Karpas-422 (cell line): ENCODE measurements around the gene HOXA5. TPM values are rescaled to one million over a fixed set of nuclear protein-coding genes. Genes with fewer than 3 reads are reported as not detected.

Source experiments
- DNase-seq: peaks from one replicate; pipeline ENCODE4 v3.0.0-alpha.2; 2015
- H2AFZ ChIP-seq: fragments of 200-600 bp; sonication (generic); 2 replicates; pipeline ENCODE4 v1.6.1; 2014; ENCODE audit warnings: antibody characterized with exemption, low read length, mixed read lengths
- H3K27ac ChIP-seq: fragments of 200-600 bp; sonication (generic); 2 replicates; pipeline ENCODE4 v1.5.1; 2014; ENCODE audit warnings: mild to moderate bottlenecking, low read length, moderate library complexity
- H3K27me3 ChIP-seq: fragments of 200-600 bp; sonication (generic); 2 replicates; pipeline ENCODE4 v1.6.1; 2014; ENCODE audit warnings: low read length, mixed read lengths
- H3K36me3 ChIP-seq: fragments of 200-600 bp; sonication (generic); 2 replicates; pipeline ENCODE4 v1.6.1; 2014; ENCODE audit warnings: low read length, mixed read lengths; ENCODE audit not compliant: insufficient read depth
- H3K4me1 ChIP-seq: fragments of 200-600 bp; sonication (generic); 2 replicates; pipeline ENCODE4 v1.6.1; 2014; ENCODE audit warnings: mild to moderate bottlenecking, low read length, mixed read lengths
- H3K4me2 ChIP-seq: fragments of 200-600 bp; sonication (generic); 2 replicates; pipeline ENCODE4 v1.6.1; 2014; ENCODE audit warnings: low read length, low read depth, mild to moderate bottlenecking; ENCODE audit not compliant: poor library complexity, severe bottlenecking
- H3K4me3 ChIP-seq: fragments of 200-600 bp; sonication (generic); 2 replicates; pipeline ENCODE4 v1.5.1; 2014; ENCODE audit warnings: mild to moderate bottlenecking, antibody characterized with exemption, low read length, mixed read lengths
- H3K79me2 ChIP-seq: fragments of 200-600 bp; sonication (generic); 2 replicates; pipeline ENCODE4 v1.6.1; 2014; ENCODE audit warnings: mild to moderate bottlenecking, low read length, mixed read lengths
- H3K9ac ChIP-seq: fragments of 200-600 bp; sonication (generic); 2 replicates; pipeline ENCODE4 v1.6.0; 2014; ENCODE audit warnings: low read length
- H3K9me2 ChIP-seq: fragments of 200-600 bp; sonication (generic), shearing (Covaris generic); replicated peaks from 2 replicates; pipeline ENCODE4 v1.6.0; 2014; ENCODE audit warnings: mild to moderate bottlenecking, low read length, moderate library complexity; ENCODE audit not compliant: insufficient read depth
- H3K9me3 ChIP-seq: fragments of 300-700, 200-600 bp; sonication (generic); 2 replicates; pipeline ENCODE4 v1.6.1; 2014; ENCODE audit warnings: low read length, mixed read lengths
- H4K20me1 ChIP-seq: fragments of 200-600 bp; sonication (generic); 2 replicates; pipeline ENCODE4 v1.6.1; 2014; ENCODE audit warnings: mild to moderate bottlenecking, antibody characterized with exemption, low read length, low read depth; ENCODE audit not compliant: insufficient read depth
- total RNA-seq: library from RNA; depleted of rRNA; stranded (reverse); fragments of >200 nt; shearing (Covaris generic); gene quantifications from 2 replicates; pipeline ENCODE4 v1.2.3, GENCODE V29; 2014; ENCODE audit warnings: low replicate concordance

HOXA5 gene
- total RNA-seq, 1 experiment from 2014 or later = 4.1 TPM

- Histone ChIP-seq H3K9me3 (no peaks in the 10 kb centered on the region), H3K4me1 (no peaks in the 10 kb centered on the region), H3K4me3 (no peak overlapping the region), H3K36me3 (no peaks in the 10 kb centered on the region; the same call in 1 of the 2 replicates), H2AFZ (no peak overlapping the region), H3K27me3 (no peaks in the 10 kb centered on the region), H3K79me2 (no peaks in the 10 kb centered on the region), H3K9me2 (no peaks in the 10 kb centered on the region), H3K4me2 (no peak overlapping the region), H3K9ac (no peak overlapping the region), H3K27ac (no peak overlapping the region), H4K20me1 (no peaks in the 10 kb centered on the region)
- no peak for DNase-seq
Observed at GRCh38 chr7:27112955-27113949, 30.2 kb downstream of the HOXA5 start.

DNA sequence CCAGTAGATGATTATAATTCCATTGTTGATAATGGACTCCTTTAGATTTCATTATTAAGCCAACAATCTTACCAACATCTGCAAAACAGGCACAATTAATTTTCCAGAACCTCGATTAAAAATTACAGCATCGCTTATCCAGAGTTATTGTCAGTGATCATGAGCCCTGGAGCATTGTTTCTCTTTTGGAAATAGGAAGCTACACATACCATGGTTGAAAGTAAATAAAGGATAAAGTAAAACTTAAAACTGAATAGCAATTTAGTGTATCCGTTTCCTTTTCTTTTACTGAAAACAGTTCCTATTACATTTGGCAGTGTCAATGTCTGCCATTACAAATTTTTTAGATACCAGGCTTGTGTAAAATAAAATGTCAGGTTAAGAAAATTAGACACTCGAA lies 31.1 kb downstream of the HOXA5 start:
- H3K4me1 ChIP-seq = no peaks in the 10 kb centered on the region
- H3K27me3 ChIP-seq = no peaks in the 10 kb centered on the region
- no peak overlapping the region for H3K4me2 ChIP-seq
- no peak overlapping the region for H3K9ac ChIP-seq
- DNase-seq = no peak
- H3K4me3 ChIP-seq = no peak overlapping the region
- H3K36me3 ChIP-seq = no peaks in the 10 kb centered on the region; the same call in 1 of the 2 replicates
- no peaks in the 10 kb centered on the region for H3K9me3 ChIP-seq
- no peaks in the 10 kb centered on the region for H3K79me2 ChIP-seq
- H3K27ac ChIP-seq = no peak overlapping the region
- H3K9me2 ChIP-seq = no peaks in the 10 kb centered on the region
- H2AFZ ChIP-seq = no peak overlapping the region
- H4K20me1 ChIP-seq = no peaks in the 10 kb centered on the region

- Histone ChIP-seq H3K27ac (no peak overlapping the region), H3K36me3 (no peaks in the 10 kb centered on the region; the same call in 1 of the 2 replicates), H3K79me2 (no peaks in the 10 kb centered on the region), H3K4me3 (no peak overlapping the region), H3K4me2 (no peak overlapping the region), H3K9me3 (no peaks in the 10 kb centered on the region), H2AFZ (no peak overlapping the region), H4K20me1 (no peaks in the 10 kb centered on the region), H3K9me2 (no peaks in the 10 kb centered on the region), H3K4me1 (no peaks in the 10 kb centered on the region), H3K27me3 (no peaks in the 10 kb centered on the region), H3K9ac (no peak overlapping the region)
- no peak for DNase-seq
Observed at GRCh38 chr7:27111751-27112277, 31.7 kb downstream of the HOXA5 start.

GRCh38 chr7:27111042-27111750 lies 32.3 kb downstream of the HOXA5 start:
- Histone ChIP-seq H2AFZ (no peak overlapping the region), H4K20me1 (no peaks in the 10 kb centered on the region), H3K4me2 (no peak overlapping the region), H3K9me3 (no peaks in the 10 kb centered on the region), H3K4me1 (no peaks in the 10 kb centered on the region), H3K36me3 (no peaks in the 10 kb centered on the region; the same call in 1 of the 2 replicates), H3K79me2 (no peaks in the 10 kb centered on the region), H3K9me2 (no peaks in the 10 kb centered on the region), H3K27ac (no peak overlapping the region), H3K27me3 (no peaks in the 10 kb centered on the region), H3K4me3 (no peak overlapping the region), H3K9ac (no peak overlapping the region)
- no peak for DNase-seq

DNA sequence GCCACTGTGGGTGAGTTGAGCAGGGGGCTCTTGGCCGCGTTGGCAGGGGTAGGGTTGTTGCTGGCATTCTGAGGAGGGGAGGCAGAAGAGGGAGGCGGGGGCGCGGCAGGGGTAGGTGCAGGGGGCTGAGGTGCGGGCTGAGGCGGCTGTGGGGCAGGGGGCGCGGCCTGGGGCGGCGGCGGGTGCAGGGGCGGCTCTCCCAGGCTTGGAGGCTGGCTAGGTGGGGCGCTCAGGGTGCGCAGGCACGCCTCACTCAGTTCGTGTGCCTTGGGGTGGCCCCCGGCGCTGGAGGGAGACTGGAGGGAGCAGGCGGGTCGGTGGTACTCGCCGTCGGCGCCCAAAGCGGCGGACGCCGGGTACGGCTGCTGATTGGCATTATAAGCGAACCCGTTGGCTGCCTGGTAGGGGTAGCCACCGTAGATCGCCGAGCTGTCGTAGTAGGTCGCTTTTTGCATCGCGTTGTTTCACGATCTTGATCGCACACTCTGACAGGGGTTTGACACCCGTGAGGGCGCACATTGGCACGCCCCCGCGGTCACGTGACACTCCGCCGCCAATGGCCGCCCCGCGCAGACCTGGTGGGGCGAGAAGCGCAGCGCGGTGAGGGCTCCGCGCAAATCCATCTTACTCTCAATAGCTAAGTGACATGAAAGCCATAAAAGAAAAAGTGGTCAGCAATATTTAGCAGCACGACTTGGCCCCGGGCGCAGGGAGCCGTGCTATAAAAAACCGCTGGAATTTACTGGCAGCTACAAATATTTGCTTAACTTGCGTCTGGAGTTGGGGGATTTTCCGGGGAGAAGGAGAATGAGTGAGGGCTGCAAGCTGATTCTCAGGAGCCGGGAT lies 33.1 kb downstream of the HOXA5 start:
- Histone ChIP-seq H3K9me2 (no peaks in the 10 kb centered on the region), H3K9me3 (no peaks in the 10 kb centered on the region), H3K36me3 (no peaks in the 10 kb centered on the region; the same call in 1 of the 2 replicates), H3K79me2 (no peaks in the 10 kb centered on the region), H3K4me3 (no peak overlapping the region), H2AFZ (no peak overlapping the region), H3K27me3 (no peaks in the 10 kb centered on the region), H3K4me2 (no peak overlapping the region), H3K27ac (no peak overlapping the region), H3K4me1 (no peaks in the 10 kb centered on the region), H3K9ac (no peak overlapping the region), H4K20me1 (no peaks in the 10 kb centered on the region)
- DNase-seq = no peak

GRCh38 chr7:27109466-27110185 lies 33.9 kb downstream of the HOXA5 start:
- Histone ChIP-seq H3K9me2 (no peaks in the 10 kb centered on the region), H3K4me1 (no peaks in the 10 kb centered on the region), H3K36me3 (no peaks in the 10 kb centered on the region; the same call in 1 of the 2 replicates), H4K20me1 (0 out of 2 replicates have a peak, but pooled peaks cover 8% of the 10 kb centered on the region), H3K4me3 (no peak overlapping the region), H3K79me2 (no peaks in the 10 kb centered on the region), H3K4me2 (no peak overlapping the region), H3K9me3 (no peaks in the 10 kb centered on the region), H2AFZ (no peak overlapping the region), H3K9ac (no peak overlapping the region), H3K27me3 (no peaks in the 10 kb centered on the region), H3K27ac (no peak overlapping the region)
- DNase-seq = no peak

DNA sequence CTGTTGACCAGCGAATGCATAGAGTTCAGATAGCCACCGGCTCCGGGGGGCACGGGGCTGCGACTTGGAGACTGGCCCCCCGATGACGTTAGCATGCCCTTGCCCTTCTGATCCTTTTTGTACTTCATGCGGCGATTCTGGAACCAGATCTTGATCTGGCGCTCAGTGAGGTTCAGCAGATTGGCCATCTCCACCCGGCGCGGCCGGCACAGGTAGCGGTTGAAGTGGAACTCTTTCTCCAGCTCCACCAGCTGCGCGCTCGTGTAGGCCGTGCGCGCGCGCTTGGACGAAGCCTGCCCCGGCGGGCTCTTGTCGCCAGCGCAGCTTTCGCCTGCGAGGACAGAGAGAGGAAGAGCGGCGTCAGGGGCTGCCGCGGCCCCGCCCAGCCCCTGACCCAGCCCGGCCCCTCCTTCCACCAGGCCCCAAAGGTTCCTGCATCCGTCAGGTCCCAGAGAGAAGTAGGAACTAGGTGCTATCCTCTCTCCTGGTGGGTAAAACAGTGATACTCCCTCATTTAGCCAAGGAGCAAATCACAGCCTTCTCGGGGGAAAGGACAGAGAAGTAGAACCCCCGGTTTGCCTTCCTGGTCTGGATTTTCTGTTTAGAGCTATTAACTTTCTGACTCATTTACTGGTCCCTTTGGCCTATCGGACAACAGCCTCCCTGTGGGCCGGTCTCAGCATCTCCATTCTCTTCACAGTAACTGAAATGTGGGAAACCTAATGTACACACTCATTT lies 34.9 kb downstream of the HOXA5 start:
- H3K9ac ChIP-seq = no peak overlapping the region
- no peak overlapping the region for H3K27ac ChIP-seq
- H4K20me1 ChIP-seq = 0 out of 2 replicates have a peak, but pooled peaks cover 8% of the 10 kb centered on the region
- no peaks in the 10 kb centered on the region for H3K79me2 ChIP-seq
- H3K9me2 ChIP-seq = no peaks in the 10 kb centered on the region
- no peak overlapping the region for H3K4me3 ChIP-seq
- DNase-seq = no peak
- H3K4me1 ChIP-seq = no peaks in the 10 kb centered on the region
- H2AFZ ChIP-seq = no peak overlapping the region
- no peaks in the 10 kb centered on the region for H3K9me3 ChIP-seq
- H3K4me2 ChIP-seq = no peak overlapping the region
- no peaks in the 10 kb centered on the region; the same call in 1 of the 2 replicates for H3K36me3 ChIP-seq
- H3K27me3 ChIP-seq = no peaks in the 10 kb centered on the region
